GM21723 (cell line): ENCODE results near the gene IGDCC3.
"Not testable (repeated sequence)": the region's sequence is repeated elsewhere in the genome, so short reads cannot be mapped to it uniquely, and the experiment has no call there.

Source experiments
- ATAC-seq: cut with Tn5 transposase; IDR thresholded peaks from one replicate; pipeline ENCODE4 v1.9.1; 2021; ENCODE audit warnings: mild to moderate bottlenecking, moderate library complexity; ENCODE audit not compliant: unreplicated experiment

Gene IGDCC3

GRCh38 chr15:65406424-65407000 lies 28.7 kb upstream of the IGDCC3 start:
- no peak for ATAC-seq

GRCh38 chr15:65405791-65406423 lies 28.1 kb upstream of the IGDCC3 start:
- no peak for ATAC-seq

- no peak for ATAC-seq
These were observed 26.5 kb upstream of the IGDCC3 start for GRCh38 chr15:65404186-65404872.

- no peak for ATAC-seq
These were observed 25.2 kb upstream of the IGDCC3 start for GRCh38 chr15:65402961-65403360.

- ATAC-seq, result no peak
These were observed 23.9 kb upstream of the IGDCC3 start for GRCh38 chr15:65401611-65402240.

- no peak for ATAC-seq
These were observed 23.2 kb upstream of the IGDCC3 start for GRCh38 chr15:65400760-65401610.

- ATAC-seq, result no peak
These were observed 22.2 kb upstream of the IGDCC3 start for GRCh38 chr15:65399997-65400396.

GRCh38 chr15:65399001-65399706 lies 21.4 kb upstream of the IGDCC3 start:
- ATAC-seq, result no peak

GRCh38 chr15:65398486-65398885 lies 20.7 kb upstream of the IGDCC3 start:
- ATAC-seq, result not testable (repeated sequence)

- no peak for ATAC-seq
These were observed 19.1 kb upstream of the IGDCC3 start for GRCh38 chr15:65396965-65397317.

- ATAC-seq, result no peak
These were observed 18.6 kb upstream of the IGDCC3 start for GRCh38 chr15:65396283-65396964.

GRCh38 chr15:65395567-65396202 lies 17.9 kb upstream of the IGDCC3 start:
- no peak for ATAC-seq

GRCh38 chr15:65394936-65395335 lies 17.1 kb upstream of the IGDCC3 start:
- ATAC-seq, result no peak

GRCh38 chr15:65394280-65394789 lies 16.5 kb upstream of the IGDCC3 start:
- ATAC-seq, result no peak

GRCh38 chr15:65393557-65393956 lies 15.8 kb upstream of the IGDCC3 start:
- ATAC-seq, result no peak

GRCh38 chr15:65393091-65393490 lies 15.3 kb upstream of the IGDCC3 start:
- no peak for ATAC-seq

GRCh38 chr15:65392368-65392767 lies 14.6 kb upstream of the IGDCC3 start:
- no peak for ATAC-seq

- ATAC-seq, result no peak
These were observed 13.9 kb upstream of the IGDCC3 start for GRCh38 chr15:65391732-65392131.

GRCh38 chr15:65390447-65390846 lies 12.6 kb upstream of the IGDCC3 start:
- no peak for ATAC-seq
